Glomerular visceral epithelial cell (primary cell): ENCODE measurements around the gene BMP6.

Experiments
- DNase-seq: peaks from one replicate; pipeline ENCODE4 v3.0.0-alpha.2; 2016; ENCODE audit errors: extremely low spot score

Gene BMP6

DNA sequence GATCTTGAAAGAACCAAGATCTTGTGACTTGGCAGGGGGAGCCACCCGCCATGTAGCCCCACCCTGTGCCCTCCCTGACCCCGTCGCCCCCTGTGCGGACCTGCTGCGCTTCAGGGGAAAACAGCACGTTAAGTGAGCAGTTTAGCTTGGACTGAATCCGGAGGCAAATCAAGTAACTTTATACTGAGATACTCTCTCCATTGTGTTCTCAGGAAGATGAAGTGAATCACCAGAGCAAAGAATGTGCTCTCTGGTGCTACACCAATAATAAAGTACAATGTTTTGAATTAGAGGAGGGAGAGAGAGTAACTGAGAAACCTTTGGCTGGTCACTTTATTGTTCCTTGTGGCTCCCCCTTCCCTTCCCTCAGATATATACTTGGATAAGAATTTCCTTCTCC lies 101.2 kb downstream of the BMP6 start:
- DNase-seq, result no peak

DNA sequence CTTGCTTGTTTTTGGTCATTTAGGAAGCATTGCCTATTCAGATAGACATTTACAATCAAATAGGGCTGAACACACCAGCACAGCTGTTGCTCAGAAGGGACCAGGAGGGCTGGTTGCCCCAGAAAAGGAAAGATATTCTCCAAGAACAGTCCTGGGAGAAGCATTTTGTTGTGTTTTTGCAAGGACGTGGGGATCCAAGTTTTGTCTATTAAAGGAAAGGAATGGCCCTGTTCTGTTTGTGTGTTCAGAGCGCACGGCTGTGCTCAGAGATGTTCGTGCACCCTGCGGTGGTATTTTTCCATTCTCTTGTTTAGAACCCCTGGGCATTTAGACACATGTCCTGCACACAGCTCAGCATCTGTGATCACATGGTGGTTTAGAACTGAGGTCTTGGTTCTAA lies 102.2 kb downstream of the BMP6 start:
- DNase-seq, result no peak

- no peak for DNase-seq
Measured at GRCh38 chr6:7832904-7833750, 107.2 kb downstream of the BMP6 start.

DNA sequence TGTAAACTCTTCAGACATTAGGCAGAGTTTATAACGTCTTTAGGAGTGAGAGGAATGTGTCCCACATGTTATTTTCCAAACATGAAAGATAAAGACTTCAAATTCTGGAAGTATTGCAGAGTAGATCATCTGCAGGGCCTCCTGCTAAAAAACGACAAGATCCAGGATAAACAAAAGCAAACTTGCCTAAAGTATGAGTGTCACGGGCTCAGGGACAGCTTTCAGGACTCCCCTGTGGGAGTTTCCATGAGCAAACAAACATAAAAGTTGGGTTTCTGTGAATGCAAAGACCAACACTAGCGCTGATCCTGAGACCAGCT lies 107.8 kb downstream of the BMP6 start:
- DNase-seq, result no peak

GRCh38 chr6:7836371-7837026 lies 110.6 kb downstream of the BMP6 start:
- DNase-seq, result no peak

DNA sequence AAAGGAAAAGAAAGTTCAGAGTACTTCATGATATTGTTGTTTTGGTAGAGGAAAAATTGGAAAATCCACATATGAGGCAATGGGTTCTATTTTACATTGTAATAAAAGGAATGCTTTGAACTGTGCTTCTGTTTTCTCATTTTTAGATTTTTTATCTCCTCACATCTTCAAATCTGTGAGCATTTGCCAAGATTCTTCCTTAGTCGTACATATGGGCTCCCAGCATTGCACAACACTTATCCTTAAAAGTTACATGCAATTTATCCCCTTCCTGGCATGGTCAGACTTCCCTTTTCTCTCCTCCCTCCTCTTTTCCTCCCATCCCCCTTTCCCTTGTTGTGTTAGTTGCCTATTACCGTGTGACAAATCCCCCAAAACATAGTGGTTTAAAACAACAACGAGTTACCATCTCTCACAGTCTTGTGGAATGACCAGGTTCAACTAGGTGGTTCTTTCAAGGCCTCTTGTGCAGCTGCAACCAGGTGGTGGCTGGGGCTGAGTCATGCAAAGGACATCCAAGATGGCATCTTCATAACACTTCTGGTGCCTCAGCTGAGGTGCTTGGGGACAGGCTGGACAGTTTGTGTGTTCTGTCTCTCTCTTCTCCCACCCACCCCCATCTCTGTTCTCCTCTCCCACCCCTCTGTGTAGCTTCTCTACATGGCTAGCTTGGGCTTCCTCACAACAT lies 116.0 kb downstream of the BMP6 start:
- no peak for DNase-seq

DNA sequence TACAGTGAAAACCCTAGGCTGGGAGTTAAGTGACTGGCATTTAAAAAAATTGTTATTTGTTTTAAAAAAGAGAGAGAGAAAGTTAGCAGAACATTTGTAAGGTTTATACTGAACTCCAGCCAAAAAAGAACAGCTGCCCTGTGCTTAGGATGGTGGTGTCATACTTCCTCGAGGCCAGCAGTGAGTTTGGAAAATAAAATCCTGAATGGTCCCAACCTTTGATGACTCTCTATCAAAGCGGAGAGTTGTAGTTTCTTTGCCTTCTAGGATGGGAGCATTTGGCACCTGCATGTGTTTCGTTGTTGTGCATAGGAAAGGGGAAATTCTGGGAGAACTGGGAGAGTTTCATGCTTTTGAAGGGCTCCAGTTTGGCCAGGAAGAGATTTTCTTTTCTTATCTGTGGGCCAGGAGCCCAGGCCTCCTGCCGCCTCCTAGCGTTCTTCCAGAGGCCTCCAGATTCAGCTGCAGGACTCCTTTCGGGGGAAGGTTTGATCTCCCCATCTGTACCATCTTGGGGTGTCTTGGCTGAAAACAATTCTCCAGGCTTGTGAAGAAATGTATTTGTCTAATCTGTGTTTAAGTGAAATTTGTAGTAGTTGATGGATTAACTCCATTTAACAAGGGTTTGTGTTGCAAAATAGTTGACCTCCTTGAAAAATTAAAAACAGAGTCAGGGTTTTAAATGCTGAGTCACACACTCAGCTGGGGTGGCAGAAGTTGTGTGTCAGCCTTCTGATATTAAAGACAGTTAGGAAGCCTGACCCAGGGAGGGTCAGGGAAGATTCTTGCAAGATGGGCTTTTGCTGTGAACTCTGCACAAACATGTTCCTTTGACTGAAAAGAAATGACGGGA lies 121.3 kb downstream of the BMP6 start:
- DNase-seq, result no peak

GRCh38 chr6:7848229-7848628 lies 122.3 kb downstream of the BMP6 start:
- no peak for DNase-seq

GRCh38 chr6:7851780-7852179 lies 125.9 kb downstream of the BMP6 start:
- no peak for DNase-seq

- no peak for DNase-seq
Measured at GRCh38 chr6:7859591-7859990, 133.7 kb downstream of the BMP6 start.

- no peak for DNase-seq
Measured at GRCh38 chr6:7865781-7866180, 139.9 kb downstream of the BMP6 start.

- no peak for DNase-seq
Measured at GRCh38 chr6:7866526-7866925, 140.6 kb downstream of the BMP6 start.

DNA sequence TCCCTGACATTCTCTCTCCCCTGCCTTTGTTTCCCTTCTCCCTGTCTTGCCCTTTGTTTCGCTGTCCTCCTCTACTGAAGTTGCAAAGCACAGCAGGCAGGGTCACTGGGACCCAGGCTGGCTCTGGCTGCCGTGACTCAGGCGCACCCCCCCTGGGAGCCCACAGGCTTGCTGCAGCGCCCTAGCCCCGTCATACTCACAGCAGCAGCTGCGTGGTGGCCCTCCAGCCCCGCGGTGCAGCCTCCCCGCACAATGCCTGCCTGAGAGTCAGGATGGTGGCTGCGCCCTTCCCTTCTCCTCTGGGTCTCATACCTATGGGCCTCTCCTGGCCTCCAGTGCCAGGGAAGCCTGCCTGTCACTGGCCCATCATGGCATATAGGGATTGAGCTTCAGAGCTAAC lies 143.0 kb downstream of the BMP6 start:
- DNase-seq, result no peak

- no peak for DNase-seq
Measured at GRCh38 chr6:7878401-7878964, 152.6 kb downstream of the BMP6 start.

DNA sequence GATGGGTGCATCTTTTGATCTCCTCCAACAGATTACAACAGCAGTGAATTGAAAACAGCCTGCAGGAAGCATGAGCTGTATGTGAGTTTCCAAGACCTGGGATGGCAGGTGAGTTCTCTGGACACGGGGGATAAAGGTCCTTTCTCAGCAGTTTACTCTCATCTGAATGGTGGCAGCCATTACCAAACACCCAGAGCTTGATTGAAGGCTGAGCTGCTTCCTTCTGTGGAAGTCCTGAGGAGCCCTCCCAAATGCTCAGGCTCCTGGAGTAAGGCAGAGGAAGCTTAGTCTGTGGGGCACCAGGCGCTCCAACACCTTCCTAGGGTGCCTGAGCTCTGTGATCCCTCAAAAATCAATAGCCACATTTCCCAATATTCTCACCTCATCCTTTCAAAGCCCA lies 153.1 kb downstream of the BMP6 start:
- no peak for DNase-seq

DNA sequence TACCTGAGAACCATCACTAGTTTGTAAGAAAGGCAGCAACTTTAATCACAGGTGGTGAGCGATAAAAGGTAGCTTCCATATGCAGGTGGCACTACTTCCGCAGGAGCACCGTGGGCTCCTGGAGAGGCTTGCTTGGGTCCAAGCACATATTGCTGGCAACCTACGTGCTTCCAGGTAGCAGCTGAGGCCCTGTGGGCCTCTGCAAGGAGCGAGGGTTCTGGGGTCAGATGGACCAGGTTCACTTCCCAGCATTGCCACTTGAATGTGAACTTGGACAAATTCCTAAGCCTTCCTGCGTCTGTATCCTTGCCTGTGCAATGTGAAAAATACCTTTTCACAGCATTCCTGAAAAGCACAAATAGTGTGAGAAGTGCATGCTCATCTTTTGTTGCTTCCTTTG lies 153.7 kb downstream of the BMP6 start:
- no peak for DNase-seq

DNA sequence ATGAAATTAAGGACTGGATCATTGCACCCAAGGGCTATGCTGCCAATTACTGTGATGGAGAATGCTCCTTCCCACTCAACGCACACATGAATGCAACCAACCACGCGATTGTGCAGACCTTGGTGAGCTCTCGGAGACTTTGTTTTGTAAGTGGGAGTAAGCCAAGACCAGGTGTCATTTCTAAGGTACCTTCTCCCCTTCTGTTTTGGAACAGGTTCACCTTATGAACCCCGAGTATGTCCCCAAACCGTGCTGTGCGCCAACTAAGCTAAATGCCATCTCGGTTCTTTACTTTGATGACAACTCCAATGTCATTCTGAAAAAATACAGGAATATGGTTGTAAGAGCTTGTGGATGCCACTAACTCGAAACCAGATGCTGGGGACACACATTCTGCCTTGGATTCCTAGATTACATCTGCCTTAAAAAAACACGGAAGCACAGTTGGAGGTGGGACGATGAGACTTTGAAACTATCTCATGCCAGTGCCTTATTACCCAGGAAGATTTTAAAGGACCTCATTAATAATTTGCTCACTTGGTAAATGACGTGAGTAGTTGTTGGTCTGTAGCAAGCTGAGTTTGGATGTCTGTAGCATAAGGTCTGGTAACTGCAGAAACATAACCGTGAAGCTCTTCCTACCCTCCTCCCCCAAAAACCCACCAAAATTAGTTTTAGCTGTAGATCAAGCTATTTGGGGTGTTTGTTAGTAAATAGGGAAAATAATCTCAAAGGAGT lies 154.2 kb downstream of the BMP6 start:
- DNase-seq, result no peak

DNA sequence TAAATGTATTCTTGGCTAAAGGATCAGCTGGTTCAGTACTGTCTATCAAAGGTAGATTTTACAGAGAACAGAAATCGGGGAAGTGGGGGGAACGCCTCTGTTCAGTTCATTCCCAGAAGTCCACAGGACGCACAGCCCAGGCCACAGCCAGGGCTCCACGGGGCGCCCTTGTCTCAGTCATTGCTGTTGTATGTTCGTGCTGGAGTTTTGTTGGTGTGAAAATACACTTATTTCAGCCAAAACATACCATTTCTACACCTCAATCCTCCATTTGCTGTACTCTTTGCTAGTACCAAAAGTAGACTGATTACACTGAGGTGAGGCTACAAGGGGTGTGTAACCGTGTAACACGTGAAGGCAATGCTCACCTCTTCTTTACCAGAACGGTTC lies 154.8 kb downstream of the BMP6 start:
- DNase-seq, result no peak

DNA sequence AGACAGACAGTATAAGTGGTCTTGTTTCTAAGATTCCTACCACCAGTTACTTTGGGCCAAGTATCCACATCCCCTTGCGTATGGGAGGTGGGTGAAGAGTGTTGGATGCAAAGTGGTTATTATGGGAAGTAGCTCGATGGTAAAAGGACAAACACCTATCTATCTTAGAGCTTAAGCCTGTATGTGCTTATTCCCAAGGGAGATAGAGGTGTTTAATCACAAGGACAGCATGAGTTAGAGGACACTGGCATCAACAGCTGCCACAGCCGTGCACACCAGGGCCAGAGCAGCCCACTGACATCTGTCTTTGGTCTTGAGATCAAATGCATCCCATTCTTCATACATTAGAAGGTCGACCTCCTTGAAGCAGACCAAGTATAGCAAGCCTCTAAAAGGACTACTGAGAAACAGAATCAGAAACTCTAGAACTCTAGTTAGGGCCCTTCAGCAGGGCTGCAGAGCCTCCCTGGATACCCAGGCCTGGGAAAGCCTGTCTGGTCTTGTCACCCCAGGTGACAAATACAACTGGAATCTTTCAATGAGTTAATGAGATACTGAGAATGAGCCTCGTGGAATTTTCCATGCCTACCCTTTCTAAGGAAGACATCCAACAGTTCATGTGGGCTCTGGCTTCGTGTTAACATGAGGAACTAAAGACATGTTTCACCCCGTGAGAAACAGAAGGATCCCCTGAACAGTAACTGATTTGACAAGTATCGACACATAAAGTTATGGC lies 156.0 kb downstream of the BMP6 start:
- peak; percentile 38 for DNase-seq

DNA sequence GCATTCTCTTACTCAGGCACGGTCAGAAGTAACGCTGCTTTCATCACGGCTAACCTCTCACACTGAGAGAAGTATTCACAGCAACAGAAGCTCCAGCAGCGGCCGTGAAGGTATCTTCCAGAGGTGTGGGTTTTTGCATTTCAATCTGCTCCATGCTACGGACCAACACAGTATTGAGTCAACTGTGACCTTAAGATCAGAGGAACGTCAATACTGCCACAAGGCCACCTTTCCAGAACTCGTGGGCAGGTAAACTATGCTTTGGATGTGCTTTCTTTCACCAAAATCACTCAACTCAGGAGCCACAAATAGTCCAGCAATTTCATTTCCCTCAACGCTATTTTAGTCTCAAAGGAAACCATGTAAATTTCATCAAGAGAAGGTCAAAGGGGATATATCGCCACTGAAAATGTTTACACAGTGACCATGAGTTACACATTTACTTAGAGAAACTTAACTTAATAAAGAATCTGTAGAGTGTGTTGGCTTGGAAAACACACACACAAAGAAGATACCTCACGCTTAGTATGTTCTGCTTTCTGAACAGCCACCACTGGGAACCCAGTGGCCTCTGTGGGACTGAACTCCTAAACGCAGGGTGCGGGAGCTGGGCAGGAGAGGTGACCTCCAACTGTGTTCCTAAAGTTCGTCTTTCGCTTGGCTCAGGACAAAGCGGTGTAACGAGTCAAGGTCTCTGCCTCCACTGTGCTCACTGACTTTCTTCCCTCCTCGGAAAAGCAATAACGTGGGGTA lies 156.8 kb downstream of the BMP6 start:
- DNase-seq, result peak; percentile 2
